ENCODE measurements around the gene INCENP. TPM values are rescaled to one million over a fixed set of nuclear protein-coding genes. Genes with fewer than 3 reads are reported as not detected.
A peak's percentile ranks its signal among the peaks of the same experiment; 100 is the strongest.

The INCENP gene
- total RNA-seq, 1 experiment from 2014 or later, result 56.2 TPM

GRCh38 chr11:62120431-62120830 lies 3.4 kb upstream of the INCENP start:
- no peak overlapping the region for H3K27ac Mint-ChIP-seq (ENCODE audit: low read depth, unreplicated experiment)
- H3K4me1 Mint-ChIP-seq (ENCODE audit: insufficient read depth, unreplicated experiment), result peaks cover 9% of the 10 kb centered on the region
- H3K27me3 Mint-ChIP-seq (ENCODE audit: insufficient read depth, unreplicated experiment), result no peaks in the 10 kb centered on the region
- TF ChIP-seq CTCF (IDR thresholded peaks at IDR 0.05; ENCODE audit: unreplicated experiment), result no peak
- H3K36me3 Mint-ChIP-seq (ENCODE audit: insufficient read depth, unreplicated experiment), result peaks cover 6% of the 10 kb centered on the region
- BruUV-seq (replicated peaks), result no TSS peak
- POLR2A ChIA-PET, result no interaction called here
- CTCF ChIA-PET, result interaction anchor here (0.8 to 3.5 kb wide), 2 partner anchors 12 to 576 kb away, joined by 4 to 20 read pairs; no protein-coding TSS in a partner anchor
- no peaks in the 10 kb centered on the region for H3K9me3 Mint-ChIP-seq (ENCODE audit: unreplicated experiment)
- intact Hi-C loops (cut with micrococcal nuclease), result no loop called here
- DNase-seq (ENCODE audit: unreplicated experiment), result no peak
- no peak overlapping the region for H3K4me3 Mint-ChIP-seq (ENCODE audit: unreplicated experiment)

- no peak for TF ChIP-seq CTCF (IDR thresholded peaks at IDR 0.05; ENCODE audit: unreplicated experiment)
- POLR2A ChIA-PET, result no interaction called here
- Mint-ChIP-seq H3K9me3 (ENCODE audit: unreplicated experiment) (no peaks in the 10 kb centered on the region), H3K27me3 (ENCODE audit: insufficient read depth, unreplicated experiment) (no peaks in the 10 kb centered on the region), H3K36me3 (ENCODE audit: insufficient read depth, unreplicated experiment) (peaks cover 6% of the 10 kb centered on the region), H3K4me1 (ENCODE audit: insufficient read depth, unreplicated experiment) (peaks cover 13% of the 10 kb centered on the region), H3K4me3 (ENCODE audit: unreplicated experiment) (no peak overlapping the region), H3K27ac (ENCODE audit: low read depth, unreplicated experiment) (no peak overlapping the region)
- intact Hi-C loops (cut with micrococcal nuclease), result no loop called here
- no peak for DNase-seq (ENCODE audit: unreplicated experiment)
- no TSS peak for BruUV-seq (replicated peaks)
- CTCF ChIA-PET, result interaction anchor here (0.6 kb wide), 1 partner anchor 788 kb away, joined by 5 read pairs; no protein-coding TSS in a partner anchor
These were observed 1.7 kb upstream of the INCENP start for GRCh38 chr11:62122076-62122475.

- CTCF ChIA-PET, result interaction anchor here (1.1 to 1.6 kb wide), 2 partner anchors 16 to 17 kb away, joined by 3 to 9 read pairs; no protein-coding TSS in a partner anchor
- BruUV-seq (replicated peaks), result TSS peak; percentile 57
- H3K36me3 Mint-ChIP-seq (ENCODE audit: insufficient read depth, unreplicated experiment), result peaks cover 6% of the 10 kb centered on the region
- no peaks in the 10 kb centered on the region for H3K9me3 Mint-ChIP-seq (ENCODE audit: unreplicated experiment)
- H3K4me1 Mint-ChIP-seq (ENCODE audit: insufficient read depth, unreplicated experiment), result peaks cover 13% of the 10 kb centered on the region
- POLR2A ChIA-PET, result interaction anchor here (0.6 to 2.9 kb wide), 17 partner anchors 8 to 642 kb away, joined by 3 to 13 read pairs (median 4); partner anchors contain the start of genes FEN1, TUT1 and UQCC3
- H3K27ac Mint-ChIP-seq (ENCODE audit: low read depth, unreplicated experiment), result peak overlapping the region; percentile 57
- peak; percentile 45 for DNase-seq (ENCODE audit: unreplicated experiment)
- intact Hi-C loops (cut with micrococcal nuclease), result no loop called here
- H3K27me3 Mint-ChIP-seq (ENCODE audit: insufficient read depth, unreplicated experiment), result no peaks in the 10 kb centered on the region
- H3K4me3 Mint-ChIP-seq (ENCODE audit: unreplicated experiment), result peak overlapping the region; percentile 93
- no peak for TF ChIP-seq CTCF (IDR thresholded peaks at IDR 0.05; ENCODE audit: unreplicated experiment)
These were observed 639 bp downstream of the INCENP start for GRCh38 chr11:62124186-62125113.

- intact Hi-C loops (cut with micrococcal nuclease), result no loop called here
- Mint-ChIP-seq H3K9me3 (ENCODE audit: unreplicated experiment) (no peaks in the 10 kb centered on the region), H3K36me3 (ENCODE audit: insufficient read depth, unreplicated experiment) (peaks cover 13% of the 10 kb centered on the region), H3K4me1 (ENCODE audit: insufficient read depth, unreplicated experiment) (peaks cover 13% of the 10 kb centered on the region), H3K4me3 (ENCODE audit: unreplicated experiment) (peak overlapping the region; percentile 93), H3K27me3 (ENCODE audit: insufficient read depth, unreplicated experiment) (no peaks in the 10 kb centered on the region), H3K27ac (ENCODE audit: low read depth, unreplicated experiment) (no peak overlapping the region)
- no peak for TF ChIP-seq CTCF (IDR thresholded peaks at IDR 0.05; ENCODE audit: unreplicated experiment)
- DNase-seq (ENCODE audit: unreplicated experiment), result no peak
- ChIA-PET POLR2A (interaction anchor here (0.6 to 2.9 kb wide), 7 partner anchors 7 to 556 kb away, joined by 3 to 13 read pairs (median 4); no protein-coding TSS in a partner anchor), CTCF (interaction anchor here (1.1 kb wide), 1 partner anchor 16 kb away, joined by 3 read pairs; no protein-coding TSS in a partner anchor)
- BruUV-seq (replicated peaks), result no TSS peak
These were observed 1.5 kb downstream of the INCENP start for GRCh38 chr11:62125316-62125715.

All from MCF 10A (cell line).